H54 (cell line): ENCODE measurements around the gene GSE1.

Source experiments
- DNase-seq: peaks from one replicate; pipeline ENCODE4 v3.0.0; 2011; ENCODE audit warnings: low spot score, mixed read lengths; ENCODE audit not compliant: insufficient read length
- FAIRE-seq: peaks from 3 replicates; lab custom pipeline; 2011; peaks lifted over from hg19 to GRCh38; lab: Jason Lieb, UNC
- POLR2A ChIP-seq: IDR thresholded peaks from 2 replicates; pipeline ENCODE4 v1.6.1; 2011; ENCODE audit warnings: low read depth, mild to moderate bottlenecking, low read length

Gene GSE1

GRCh38 chr16:85579923-85580580, 33.1 kb upstream of the GSE1 start:
- FAIRE-seq (no peak), DNase-seq (no peak)
- no peak for TF ChIP-seq POLR2A

GRCh38 chr16:85580684-85581083, 32.4 kb upstream of the GSE1 start:
- no peak for TF ChIP-seq POLR2A
- FAIRE-seq (no peak), DNase-seq (no peak)

GRCh38 chr16:85582229-85582991, 30.7 kb upstream of the GSE1 start:
- no peak for TF ChIP-seq POLR2A
- no peak for FAIRE-seq
- no peak for DNase-seq

DNA sequence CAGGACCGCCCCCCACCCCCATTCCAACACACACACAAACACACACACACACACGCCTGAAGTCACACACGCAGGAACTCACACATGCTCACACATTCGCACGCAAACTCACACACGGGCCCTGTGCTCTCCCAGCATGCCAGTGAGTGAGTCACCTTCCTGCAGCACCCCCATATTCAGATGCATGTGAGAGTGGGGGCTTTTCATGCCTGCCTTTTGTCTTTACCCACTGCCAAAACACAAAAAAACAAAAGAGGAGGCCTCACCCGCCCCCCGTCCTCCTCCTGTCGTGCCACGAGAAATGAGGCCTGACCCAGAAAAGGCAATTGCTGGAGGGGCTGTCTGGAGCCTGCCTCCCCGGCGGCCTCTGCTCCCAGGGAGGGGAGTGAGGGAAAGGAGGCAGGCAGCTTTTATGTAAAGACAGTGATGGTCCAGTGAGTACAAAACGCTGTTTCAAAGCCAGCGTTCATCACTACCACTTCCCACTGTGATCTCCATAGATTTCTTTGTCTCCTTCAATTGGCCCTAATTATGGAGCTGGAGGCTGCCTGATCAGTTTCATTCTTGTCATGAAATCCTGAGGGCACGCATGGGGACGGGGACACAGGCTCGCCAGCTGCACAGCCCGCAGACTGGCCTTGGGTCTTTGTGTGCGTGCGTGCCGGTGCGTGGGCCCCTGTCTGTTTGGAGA, 29.5 kb upstream of the GSE1 start:
- no peak for FAIRE-seq
- no peak for TF ChIP-seq POLR2A
- DNase-seq = no peak

DNA sequence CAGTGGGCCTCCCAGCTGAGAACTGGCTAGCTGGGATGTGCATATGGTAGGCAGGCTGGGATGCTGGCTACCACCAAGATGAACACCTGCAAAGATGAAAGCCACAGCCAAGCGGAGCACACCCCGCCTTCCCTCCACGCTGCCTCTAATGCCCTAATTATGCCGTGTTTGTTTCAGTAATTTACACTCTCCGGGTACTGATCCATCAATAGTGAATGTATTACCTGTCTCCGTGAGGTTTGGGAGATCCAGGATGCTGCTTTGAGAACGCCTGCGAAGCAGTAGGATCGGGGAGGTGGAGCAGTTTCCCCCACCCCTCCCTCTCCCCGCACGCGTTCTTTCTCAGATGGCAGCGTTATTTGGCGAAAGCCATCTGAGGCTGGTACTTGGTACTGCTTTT, 28.9 kb upstream of the GSE1 start:
- no peak for FAIRE-seq
- no peak for DNase-seq
- TF ChIP-seq POLR2A = no peak

GRCh38 chr16:85584819-85585282, 28.3 kb upstream of the GSE1 start:
- no peak for TF ChIP-seq POLR2A
- no peak for DNase-seq
- FAIRE-seq = no peak

- TF ChIP-seq POLR2A = no peak
- DNase-seq (no peak), FAIRE-seq (no peak)
These were observed 27.4 kb upstream of the GSE1 start for GRCh38 chr16:85585711-85586110.

DNA sequence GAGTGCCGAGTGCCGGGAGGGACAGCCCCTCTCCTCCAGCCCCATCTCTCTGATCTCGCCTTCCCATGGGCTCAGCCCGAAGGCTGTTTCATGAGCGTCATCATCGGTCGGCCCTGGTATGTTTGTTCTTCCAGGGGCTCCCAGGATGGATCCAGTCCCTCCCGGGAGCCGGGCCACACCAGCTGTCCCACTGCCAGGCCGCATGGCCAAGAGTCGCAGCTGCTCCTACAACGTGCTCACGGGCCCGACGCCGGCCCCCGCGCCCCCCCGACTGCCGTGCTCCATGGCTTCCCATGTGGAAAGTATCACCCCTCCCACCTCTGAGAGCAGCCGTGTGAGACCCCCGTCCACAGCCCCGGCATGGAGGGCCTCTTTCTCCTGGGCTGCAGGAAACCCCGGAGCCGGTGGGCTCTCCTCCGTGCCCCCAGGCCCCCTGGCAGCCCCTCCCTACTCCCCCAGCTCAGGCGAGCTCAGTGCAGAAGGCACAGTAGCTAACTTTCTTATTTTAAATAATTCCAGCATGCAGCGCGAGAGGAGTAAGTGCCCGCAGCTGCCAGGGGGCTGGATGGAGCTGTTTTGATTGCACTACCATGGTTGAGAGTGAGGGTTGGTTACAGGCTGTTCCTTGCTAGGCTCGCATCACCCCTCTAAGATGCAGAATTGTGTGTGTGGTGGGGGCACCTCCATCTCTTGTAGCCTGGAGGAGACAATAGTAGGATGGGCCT, 26.6 kb upstream of the GSE1 start:
- no peak for TF ChIP-seq POLR2A
- FAIRE-seq (no peak), DNase-seq (no peak)

DNA sequence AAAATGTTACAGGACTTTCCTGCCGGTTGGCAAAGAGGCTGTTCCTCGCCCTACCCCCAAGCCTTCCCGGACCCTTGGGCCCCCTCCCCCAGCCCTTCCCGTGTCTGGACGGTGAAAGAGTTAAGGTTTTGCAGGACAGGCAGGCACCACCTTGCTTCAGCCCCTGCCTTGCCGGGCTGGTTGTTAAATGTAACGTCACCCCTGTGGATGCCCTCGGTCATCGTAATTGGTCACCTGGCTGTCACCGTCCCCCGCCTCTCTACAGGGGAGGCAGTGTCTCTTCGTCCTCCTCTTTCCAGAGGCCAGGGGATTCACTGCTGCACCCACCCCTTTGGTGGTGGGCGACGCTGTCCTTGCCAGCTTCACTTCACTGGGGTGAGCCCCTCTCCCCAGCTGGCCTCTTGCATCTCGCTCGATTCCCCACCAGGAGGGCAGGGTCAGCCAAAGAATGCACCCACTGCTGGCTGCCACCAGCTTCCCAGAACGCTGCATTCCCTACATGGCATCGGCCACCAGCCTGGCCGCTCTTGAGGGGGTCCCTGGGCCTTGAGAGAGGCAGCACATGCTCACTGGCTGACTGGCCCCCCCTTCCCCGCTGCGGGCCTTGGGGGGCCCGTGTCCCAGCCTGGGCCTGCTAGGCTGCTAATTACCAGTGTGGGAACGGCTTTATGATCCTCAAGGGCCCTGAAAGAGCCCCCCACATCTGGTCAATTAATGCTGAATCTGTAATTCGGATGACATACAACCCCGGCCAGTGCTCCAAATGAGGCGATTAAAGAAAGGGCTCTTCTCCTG, 25.2 kb upstream of the GSE1 start:
- FAIRE-seq (no peak), DNase-seq (no peak)
- TF ChIP-seq POLR2A = no peak

DNA sequence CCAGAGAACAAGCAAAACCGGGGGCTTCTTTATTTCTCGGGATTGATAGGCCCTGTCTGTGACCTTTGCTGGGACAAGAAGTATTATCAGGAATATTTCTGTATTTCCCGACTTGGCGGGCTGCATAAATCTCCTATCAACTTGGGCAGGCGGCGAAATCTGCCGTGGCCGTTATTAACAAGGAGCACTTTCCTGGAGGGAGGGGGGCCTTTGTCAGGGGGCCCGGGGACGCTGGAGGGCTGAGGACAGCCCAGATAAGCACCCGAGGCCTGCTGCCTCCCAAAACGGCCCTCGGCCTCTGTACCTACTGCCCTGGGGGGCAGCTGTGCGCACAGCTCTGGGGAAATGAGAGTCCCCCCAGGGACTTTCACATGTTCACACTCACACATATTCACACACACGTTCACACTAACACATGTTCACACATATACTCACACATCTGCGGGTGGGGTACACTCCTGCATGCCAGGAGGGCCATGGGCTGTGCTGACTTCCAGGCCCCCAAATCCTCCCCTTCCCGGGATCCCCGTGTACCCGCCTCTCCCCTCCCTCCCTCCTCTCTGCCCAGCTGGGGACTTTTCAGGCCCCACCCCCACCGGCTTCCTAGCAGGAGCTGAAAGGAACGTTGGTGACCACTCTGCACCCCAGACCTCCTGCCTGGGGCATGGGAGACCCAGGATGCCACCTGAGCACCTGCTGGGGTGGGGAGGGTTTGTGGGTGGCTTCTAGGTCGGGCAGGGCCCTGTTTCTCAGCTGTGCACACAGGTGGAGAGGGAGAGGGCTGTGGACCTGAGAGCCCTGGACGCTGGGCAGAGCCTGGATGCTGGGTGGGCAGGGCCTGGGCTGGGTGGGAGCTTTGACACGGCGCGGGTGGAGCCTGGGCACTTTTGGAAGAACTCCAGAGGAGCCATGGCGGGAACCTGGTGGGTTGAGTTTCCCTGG, 24.3 kb upstream of the GSE1 start:
- no peak for TF ChIP-seq POLR2A
- DNase-seq (no peak), FAIRE-seq (no peak)

- DNase-seq (no peak), FAIRE-seq (no peak)
- TF ChIP-seq POLR2A = no peak
These were observed 23.2 kb upstream of the GSE1 start for GRCh38 chr16:85589688-85590505.

DNA sequence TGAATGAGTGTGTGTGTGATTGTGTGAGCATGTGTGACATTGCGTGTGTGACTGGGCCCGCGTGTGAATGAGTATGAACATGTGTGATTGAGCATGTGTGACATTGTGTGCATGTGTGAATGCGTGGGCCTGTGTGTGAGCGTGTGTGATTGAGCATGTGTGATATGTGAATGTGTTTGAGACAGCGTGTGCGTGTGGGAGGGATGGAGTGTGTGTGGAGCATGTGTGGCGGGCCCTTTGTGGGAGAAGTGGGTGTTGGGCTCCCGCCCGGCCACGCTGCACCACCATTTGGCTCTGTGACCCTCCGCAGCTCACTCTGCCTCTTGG, 22.7 kb upstream of the GSE1 start:
- TF ChIP-seq POLR2A = no peak
- no peak for FAIRE-seq
- no peak for DNase-seq
